K562 (cell line): ENCODE data around the gene KTI12. TPM values are rescaled to one million over a fixed set of nuclear protein-coding genes. Genes with fewer than 3 reads are reported as not detected.

Experiments used
- ASH1L ChIP-seq: fragments of 450-650 bp; IDR thresholded peaks from 2 replicates; pipeline ENCODE4 v1.6.1; 2018; ENCODE audit warnings: borderline replicate concordance, mild to moderate bottlenecking, low read depth; ENCODE audit not compliant: partially characterized antibody
- ATF7 ChIP-seq: fragments of 450-650 bp; IDR thresholded peaks from 2 replicates; pipeline ENCODE4 v1.7.1; 2014; ENCODE audit warnings: mild to moderate bottlenecking, moderate library complexity
- CHCHD3 ChIP-seq: fragments of 250-450 bp; sonication (Bioruptor Pico); IDR thresholded peaks from 2 replicates; pipeline ENCODE4 v2.1.2; 2022; ENCODE audit warnings: mild to moderate bottlenecking
- CSDE1 ChIP-seq, 2 experiments: fragments of 450-650 bp; IDR thresholded peaks; 2 replicates each; pipeline ENCODE4 v1.6.1; 2016; ENCODE audit warnings: mild to moderate bottlenecking in 1 of 2
- CTBP1 ChIP-seq: fragments of 450-650 bp; IDR thresholded peaks from 2 replicates; pipeline ENCODE4 v1.6.1; 2016; ENCODE audit warnings: borderline replicate concordance
- EP400 ChIP-seq: fragments of 450-650 bp; IDR thresholded peaks from 2 replicates; pipeline ENCODE4 v1.6.1; 2017; ENCODE audit warnings: antibody characterized with exemption, mild to moderate bottlenecking, moderate library complexity
- GTF2E2 ChIP-seq: fragments of 200-800 bp; sonication (Bioruptor generic); IDR thresholded peaks from 2 replicates; pipeline ENCODE4 v1.6.1; 2016; ENCODE audit warnings: missing genetic modification characterization, missing compliant biosample characterization
- HDAC1 ChIP-seq, 2 experiments: fragments of 450-650 bp; IDR thresholded peaks; 2 replicates each; pipeline ENCODE4 v1.6.1; 2016 to 2017; ENCODE audit warnings: inconsistent platforms in 1 of 2, mild to moderate bottlenecking in 1 of 2, moderate library complexity in 1 of 2
- KDM4B ChIP-seq, 2 experiments: fragments of 450-650 bp in 1 of 2; sonication (generic) in 1 of 2; IDR thresholded peaks; 2 replicates each; pipeline ENCODE4 v1.6.1; 2016 to 2017; ENCODE audit warnings: borderline replicate concordance in 2 of 2, antibody characterized with exemption in 1 of 2, low read depth in 1 of 2, mild to moderate bottlenecking in 1 of 2
- LEF1 ChIP-seq: fragments of 450-650 bp; IDR thresholded peaks from 2 replicates; pipeline ENCODE4 v1.6.1; 2016; ENCODE audit warnings: mild to moderate bottlenecking
- MAFK ChIP-seq: IDR thresholded peaks from 2 replicates; pipeline ENCODE4 v1.6.1; 2011; ENCODE audit warnings: low read length, improper control_type of control experiment
- MCM7 ChIP-seq, 2 experiments: fragments of 450-650 bp; IDR thresholded peaks; 2 replicates each; pipeline ENCODE4 v1.6.1; 2016 to 2018
- POLR2A ChIP-seq: fragments of 450-650 bp; conservative IDR thresholded peaks from 2 replicates; pipeline ENCODE4 v1.6.1; 2016
- POLR2AphosphoS5 ChIP-seq: IDR thresholded peaks from 2 replicates; pipeline ENCODE4 v1.6.1; 2011; ENCODE audit warnings: mild to moderate bottlenecking, low read depth, low read length, moderate library complexity; ENCODE audit not compliant: control insufficient read depth, insufficient read depth
- PYGO2 ChIP-seq: fragments of 450-650 bp; IDR thresholded peaks from 2 replicates; pipeline ENCODE4 v1.6.1; 2016; ENCODE audit warnings: mild to moderate bottlenecking, missing genetic modification characterization, moderate library complexity, missing compliant biosample characterization
- SRF ChIP-seq, 2 experiments: fragments of 250-450, 450-650 bp in 1 of 2; sonication (Bioruptor Pico) in 1 of 2; sonication (generic) in 1 of 2; formaldehyde crosslinking; IDR thresholded peaks; 2 replicates each; pipeline versions ENCODE4 v1.5.0 to v1.5.1; 2020 to 2022; ENCODE audit warnings: mild to moderate bottlenecking in 1 of 2, missing genetic modification reagents in 1 of 2
- TCF7 ChIP-seq: sonication (generic); IDR thresholded peaks from 2 replicates; pipeline ENCODE4 v1.6.1; 2016; ENCODE audit warnings: antibody characterized with exemption, borderline replicate concordance
- TEAD4 ChIP-seq, 2 experiments: sonication (generic) in 1 of 2; formaldehyde crosslinking in 1 of 2; IDR thresholded peaks; 2 replicates each; pipeline versions ENCODE4 v1.6.1 to v1.8.0; 2012 to 2022; ENCODE audit warnings: borderline replicate concordance in 1 of 2, inconsistent platforms in 1 of 2, low read length in 1 of 2, mild to moderate bottlenecking in 1 of 2, missing genetic modification reagents in 1 of 2
- ZNF184 ChIP-seq: sonication (generic); formaldehyde crosslinking; IDR thresholded peaks from 2 replicates; pipeline ENCODE4 v1.5.0; 2020; ENCODE audit warnings: missing genetic modification reagents
- ZNF263 ChIP-seq: sonication (generic); formaldehyde crosslinking; IDR thresholded peaks from 2 replicates; pipeline ENCODE4 v1.8.0; 2022; ENCODE audit warnings: mild to moderate bottlenecking, missing genetic modification reagents, borderline replicate concordance
- polyA plus RNA-seq, 8 experiments: library from polyadenylated mRNA; depleted of rRNA in 4 of 8; stranded (reverse) in 5 of 8; unstranded in 3 of 8; fragments of >200 nt; fragmentation: Nextera tagmentation in 2 of 8; fragmentation: Illumina TruSeq in 1 of 8; extraction: Ambion mirVana in 2 of 8; extraction: Trizol in 1 of 8; gene quantifications; 2 replicates each; pipeline versions ENCODE4 v1.2.1 to v1.2.3, GENCODE V29; 2011 to 2014; ENCODE audit warnings: inconsistent platforms in 1 of 8, missing spikeins in 1 of 8
- total RNA-seq, 7 experiments: library from RNA; depleted of rRNA in 6 of 7; stranded (reverse); fragments of >200 nt in 6 of 7; fragmentation: Illumina TruSeq in 2 of 7; extraction: Trizol in 2 of 7; gene quantifications; 2 replicates each; pipeline versions ENCODE4 v1.2.1 to v1.2.3, GENCODE V29; 2011 to 2021; ENCODE audit warnings: low replicate concordance in 1 of 7
- TF ChIP-seq, protein P1 (sequence below): sonication (generic); formaldehyde crosslinking; IDR thresholded peaks from 2 replicates; pipeline ENCODE4 v1.8.0; 2022; ENCODE audit warnings: missing genetic modification reagents, mild to moderate bottlenecking, moderate library complexity, borderline replicate concordance
- TF ChIP-seq, protein P2 (sequence below): sonication (generic); formaldehyde crosslinking; IDR thresholded peaks from 2 replicates; pipeline ENCODE4 v1.8.1; 2022; ENCODE audit warnings: missing genetic modification reagents
- TF ChIP-seq, protein P3 (sequence below), 2 experiments: fragments of 200-800 bp in 1 of 2; sonication (Bioruptor generic) in 1 of 2; sonication (generic) in 1 of 2; formaldehyde crosslinking in 1 of 2; IDR thresholded peaks in 1 of 2; conservative IDR thresholded peaks in 1 of 2; 2 replicates each; pipeline versions ENCODE4 v1.5.0 to v1.6.1; 2016 to 2020; ENCODE audit warnings: missing compliant biosample characterization in 1 of 2, missing genetic modification characterization in 1 of 2, missing genetic modification reagents in 1 of 2
- TF ChIP-seq, protein P4 (sequence below): sonication (generic); formaldehyde crosslinking; IDR thresholded peaks from 2 replicates; pipeline ENCODE4 v1.5.0; 2020; ENCODE audit warnings: missing genetic modification reagents

Gene KTI12
- total and polyA plus RNA-seq, 9 of the 15 experiments (the other 6 are each of a cell fraction or from before 2014, with no cell fraction given), result 3.1 to 22.8 (median 11.6) TPM

DNA sequence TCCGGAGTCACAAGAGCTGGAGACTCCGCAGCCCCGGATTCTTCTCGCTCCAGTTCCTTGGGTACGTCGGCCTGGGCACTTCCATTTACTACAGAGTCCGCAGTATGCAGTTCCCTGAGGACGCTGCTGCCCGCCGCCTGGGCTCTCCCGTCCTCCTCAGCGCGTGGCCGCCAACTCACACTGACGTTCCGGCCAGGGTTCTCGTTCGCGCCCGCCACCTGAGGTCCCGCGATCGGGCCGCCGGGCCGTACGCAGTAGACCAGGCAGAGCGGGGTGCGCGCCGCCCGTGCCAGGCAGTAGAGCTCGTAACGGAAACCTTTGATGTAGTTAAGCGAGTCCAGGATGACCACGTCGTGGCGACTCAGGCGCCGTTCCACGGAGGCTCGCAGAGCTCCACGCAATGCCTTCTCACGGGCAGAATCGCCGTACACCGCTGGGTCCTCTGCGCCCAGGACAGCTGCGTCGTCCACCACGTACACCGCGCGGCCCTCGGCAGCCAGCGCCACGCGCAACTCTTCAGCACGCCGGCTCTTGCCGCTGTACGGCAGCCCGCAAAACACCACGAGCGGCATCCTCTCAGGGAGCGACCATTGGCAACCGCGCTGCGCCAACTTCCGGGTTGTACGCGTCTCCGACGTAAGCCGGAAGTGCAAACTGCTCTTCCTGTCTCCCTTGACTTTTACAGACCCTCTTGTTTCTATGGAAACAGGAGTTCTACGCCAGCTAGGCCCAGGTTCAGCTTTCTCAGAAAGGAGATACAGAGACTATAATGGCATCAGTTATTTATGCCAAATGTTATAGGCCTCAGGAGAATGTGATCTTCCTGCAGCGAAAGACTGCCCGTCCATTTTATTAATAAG lies at the start of gene KTI12 (continued):
- peak; percentile 15 to 64; a peak in 1 of 4 replicates for TF ChIP-seq SRF (CRISPR knock-in tag; IDR thresholded peaks at IDR 0.05)
- TF ChIP-seq MAFK, result 0 out of 2 replicates have a peak, but pooled peaks have one; percentile 2
- peak; percentile 93 for TF ChIP-seq EP400
- peak; percentile 72 for TF ChIP-seq ATF7
- TF ChIP-seq, protein P1, sequence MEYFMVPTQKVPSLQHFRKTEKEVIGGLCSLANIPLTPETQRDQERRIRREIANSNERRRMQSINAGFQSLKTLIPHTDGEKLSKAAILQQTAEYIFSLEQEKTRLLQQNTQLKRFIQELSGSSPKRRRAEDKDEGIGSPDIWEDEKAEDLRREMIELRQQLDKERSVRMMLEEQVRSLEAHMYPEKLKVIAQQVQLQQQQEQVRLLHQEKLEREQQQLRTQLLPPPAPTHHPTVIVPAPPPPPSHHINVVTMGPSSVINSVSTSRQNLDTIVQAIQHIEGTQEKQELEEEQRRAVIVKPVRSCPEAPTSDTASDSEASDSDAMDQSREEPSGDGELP (CRISPR knock-in tag), result peak; percentile 84
- TF ChIP-seq PYGO2 (tag), result no peak
- TF ChIP-seq KDM4B (IDR thresholded peaks at IDR 0.05; ENCODE audit: borderline replicate concordance in 2 of 2, low read depth in 1 of 2), result peak in 1 of 2 experiments; percentile 73; a peak in 1 of 4 replicates
- TF ChIP-seq, protein P2, sequence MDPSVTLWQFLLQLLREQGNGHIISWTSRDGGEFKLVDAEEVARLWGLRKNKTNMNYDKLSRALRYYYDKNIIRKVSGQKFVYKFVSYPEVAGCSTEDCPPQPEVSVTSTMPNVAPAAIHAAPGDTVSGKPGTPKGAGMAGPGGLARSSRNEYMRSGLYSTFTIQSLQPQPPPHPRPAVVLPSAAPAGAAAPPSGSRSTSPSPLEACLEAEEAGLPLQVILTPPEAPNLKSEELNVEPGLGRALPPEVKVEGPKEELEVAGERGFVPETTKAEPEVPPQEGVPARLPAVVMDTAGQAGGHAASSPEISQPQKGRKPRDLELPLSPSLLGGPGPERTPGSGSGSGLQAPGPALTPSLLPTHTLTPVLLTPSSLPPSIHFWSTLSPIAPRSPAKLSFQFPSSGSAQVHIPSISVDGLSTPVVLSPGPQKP, result no peak
- TF ChIP-seq CTBP1, result peak; percentile 60; the same call in 1 of the 2 replicates
- peak; percentile 90 for TF ChIP-seq POLR2AphosphoS5
- peak; percentile 96 for TF ChIP-seq POLR2A
- no peak for TF ChIP-seq MCM7 (IDR thresholded peaks at IDR 0.05)
- peak; percentile 79 for TF ChIP-seq GTF2E2 (tag)
- peak; percentile 57 for TF ChIP-seq LEF1
- TF ChIP-seq CSDE1 (IDR thresholded peaks at IDR 0.05), result peak in 1 of 2 experiments; percentile 73; a peak in 1 of 4 replicates
- peak; percentile 58; the same call in 1 of the 2 replicates for TF ChIP-seq ZNF263 (CRISPR knock-in tag)
- TF ChIP-seq TCF7, result peak; percentile 25; the same call in 1 of the 2 replicates
- TF ChIP-seq TEAD4 (IDR thresholded peaks at IDR 0.05; ENCODE audit: low read length), result no peak
- no peak for TF ChIP-seq TEAD4 (CRISPR knock-in tag; IDR thresholded peaks at IDR 0.05; ENCODE audit: borderline replicate concordance)
- peak in 1 of 2 experiments; percentile 99; a peak in 2 of 4 replicates for TF ChIP-seq HDAC1 (IDR thresholded peaks at IDR 0.05)
- TF ChIP-seq, protein P3, sequence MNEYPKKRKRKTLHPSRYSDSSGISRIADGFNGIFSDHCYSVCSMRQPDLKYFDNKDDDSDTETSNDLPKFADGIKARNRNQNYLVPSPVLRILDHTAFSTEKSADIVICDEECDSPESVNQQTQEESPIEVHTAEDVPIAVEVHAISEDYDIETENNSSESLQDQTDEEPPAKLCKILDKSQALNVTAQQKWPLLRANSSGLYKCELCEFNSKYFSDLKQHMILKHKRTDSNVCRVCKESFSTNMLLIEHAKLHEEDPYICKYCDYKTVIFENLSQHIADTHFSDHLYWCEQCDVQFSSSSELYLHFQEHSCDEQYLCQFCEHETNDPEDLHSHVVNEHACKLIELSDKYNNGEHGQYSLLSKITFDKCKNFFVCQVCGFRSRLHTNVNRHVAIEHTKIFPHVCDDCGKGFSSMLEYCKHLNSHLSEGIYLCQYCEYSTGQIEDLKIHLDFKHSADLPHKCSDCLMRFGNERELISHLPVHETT (CRISPR knock-in tag; conservative IDR thresholded peaks at IDR 0.05 in 1 of 2, IDR thresholded peaks at IDR 0.05 in 1 of 2), result no peak; a peak in 1 of 4 replicates
- TF ChIP-seq, protein P4, sequence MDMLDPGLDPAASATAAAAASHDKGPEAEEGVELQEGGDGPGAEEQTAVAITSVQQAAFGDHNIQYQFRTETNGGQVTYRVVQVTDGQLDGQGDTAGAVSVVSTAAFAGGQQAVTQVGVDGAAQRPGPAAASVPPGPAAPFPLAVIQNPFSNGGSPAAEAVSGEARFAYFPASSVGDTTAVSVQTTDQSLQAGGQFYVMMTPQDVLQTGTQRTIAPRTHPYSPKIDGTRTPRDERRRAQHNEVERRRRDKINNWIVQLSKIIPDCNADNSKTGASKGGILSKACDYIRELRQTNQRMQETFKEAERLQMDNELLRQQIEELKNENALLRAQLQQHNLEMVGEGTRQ (CRISPR knock-in tag), result no peak
- TF ChIP-seq ZNF184 (CRISPR knock-in tag), result no peak
- TF ChIP-seq CHCHD3 (CRISPR knock-in tag), result 0 out of 2 replicates have a peak, but pooled peaks have one; percentile 38
- peak; percentile 73 for TF ChIP-seq ASH1L
